Endodermal cell (in vitro differentiated cells): ENCODE measurements around the gene PALM3. TPM values are rescaled to one million over a fixed set of nuclear protein-coding genes. Genes with fewer than 3 reads are reported as not detected.

Experiments
- DNase-seq: peaks from one replicate; pipeline ENCODE4 v3.0.0-alpha.2; 2017
- H3K27ac ChIP-seq: 2 replicates; pipeline ENCODE4 v1.5.1; 2013; ENCODE audit warnings: mild to moderate bottlenecking, low read depth, low read length, moderate library complexity
- H3K27me3 ChIP-seq: 2 replicates; pipeline ENCODE4 v1.6.1; 2013; ENCODE audit warnings: mild to moderate bottlenecking, low read length, moderate library complexity; ENCODE audit not compliant: insufficient read depth, control insufficient read depth, poor library complexity, severe bottlenecking
- H3K36me3 ChIP-seq: 2 replicates; pipeline ENCODE4 v1.7.0; 2013; ENCODE audit warnings: mild to moderate bottlenecking, low read length, moderate library complexity; ENCODE audit not compliant: control insufficient read depth, insufficient read depth
- H3K4me1 ChIP-seq: one replicate; pipeline ENCODE4 v1.7.0; 2013; ENCODE audit warnings: low read length; ENCODE audit not compliant: control insufficient read depth, insufficient read depth
- H3K4me3 ChIP-seq: 2 replicates; pipeline ENCODE4 v1.5.1; 2013; ENCODE audit warnings: mild to moderate bottlenecking, low read length, moderate library complexity
- H3K9ac ChIP-seq: 2 replicates; pipeline ENCODE4 v1.6.1; 2013; ENCODE audit warnings: mild to moderate bottlenecking, low read length, moderate library complexity; ENCODE audit not compliant: poor library complexity, severe bottlenecking; ENCODE audit errors: extremely low read depth
- H3K9me3 ChIP-seq: 2 replicates; pipeline ENCODE4 v1.6.1; 2013; ENCODE audit warnings: mild to moderate bottlenecking, low read length, moderate library complexity; ENCODE audit not compliant: control insufficient read depth
- H3K27ac Mint-ChIP-seq: 2 replicates; pipeline ENCODE4 v1.8.0; 2020; ENCODE audit warnings: mixed read lengths
- H3K27me3 Mint-ChIP-seq: 2 replicates; pipeline ENCODE4 v1.8.0; 2021; ENCODE audit warnings: mild to moderate bottlenecking, mixed read lengths; ENCODE audit not compliant: insufficient read depth
- H3K36me3 Mint-ChIP-seq: 2 replicates; pipeline ENCODE4 v1.8.0; 2020; ENCODE audit warnings: low read depth, mixed read lengths
- H3K4me1 Mint-ChIP-seq: 2 replicates; pipeline ENCODE4 v1.8.0; 2020; ENCODE audit warnings: mixed read lengths
- H3K4me3 Mint-ChIP-seq: 2 replicates; pipeline ENCODE4 v1.8.0; 2020; ENCODE audit warnings: mild to moderate bottlenecking, moderate library complexity, mixed read lengths
- H3K9me3 Mint-ChIP-seq: 2 replicates; pipeline ENCODE4 v1.8.0; 2020; ENCODE audit warnings: mild to moderate bottlenecking, mixed read lengths
- WGBS, 2 experiments: methylation state at CpG; one replicate each; pipeline versions ENCODE4 v1.1.5 to v1.1.7; 2013; ENCODE audit warnings: missing lambda C conversion rate in 2 of 2, mixed read lengths in 1 of 2; ENCODE audit not compliant: insufficient coverage in 1 of 2, insufficient read length in 1 of 2; 5-methylcytosine and 5-hydroxymethylcytosine counted together
- total RNA-seq, 2 donors: library from RNA; stranded (reverse); fragmentation: NEBNext Ultra II Directional in 1 of 2; extraction: Animal tissue kit (Norgen Biotek cat#: 25700) in 1 of 2; gene quantifications; 2 replicates in 1 of 2; 3 replicates in 1 of 2; pipeline ENCODE4 v1.2.1, GENCODE V29; 2021
- TF ChIP-seq, protein P1 (sequence below): fragments of 200-600 bp; sonication (generic); conservative IDR thresholded peaks from 2 replicates; pipeline ENCODE4 v1.5.0; 2021; ENCODE audit warnings: antibody characterized with exemption, mild to moderate bottlenecking

PALM3 gene
- total RNA-seq, 2 donors from 2014 or later: 1.3 to 4.9 TPM

DNA sequence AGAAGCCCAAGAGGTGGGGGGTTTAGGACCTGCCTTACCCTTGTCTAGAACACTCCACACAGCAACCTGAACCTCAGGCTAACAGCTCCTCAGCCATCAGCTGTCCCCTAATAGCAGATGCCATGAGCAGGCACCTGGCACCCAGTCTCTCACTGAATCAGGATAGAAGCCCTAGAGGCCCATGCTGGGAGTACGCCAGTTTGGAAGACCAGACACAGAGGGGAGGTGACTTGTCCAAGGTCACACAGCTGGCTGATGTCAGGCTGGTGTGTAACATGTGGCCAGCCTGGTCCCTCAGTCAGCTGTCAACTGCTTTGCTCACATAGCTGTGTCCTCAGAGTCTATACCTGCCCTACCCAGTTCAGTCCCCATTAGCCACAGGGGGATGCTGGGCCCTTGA, 41.4 kb upstream of the PALM3 start:
- no peak for DNase-seq
- H3K4me3 Mint-ChIP-seq: no peak overlapping the region
- no peak overlapping the region for H3K27ac ChIP-seq
- no peaks in the 10 kb centered on the region for H3K9me3 ChIP-seq
- H3K36me3 ChIP-seq: peaks cover 21% of the 10 kb centered on the region
- H3K36me3 Mint-ChIP-seq: peaks cover 34% of the 10 kb centered on the region
- H3K9me3 Mint-ChIP-seq: no peaks in the 10 kb centered on the region
- H3K27me3 ChIP-seq: no peaks in the 10 kb centered on the region
- H3K4me3 ChIP-seq: no peak overlapping the region
- H3K9ac ChIP-seq: no peak overlapping the region
- H3K4me1 Mint-ChIP-seq: no peaks in the 10 kb centered on the region
- WGBS, 2 experiments: 89 to 100% methylated on average over 1 of the region's 1 CpG
- H3K27me3 Mint-ChIP-seq: no peaks in the 10 kb centered on the region
- TF ChIP-seq, protein P1, sequence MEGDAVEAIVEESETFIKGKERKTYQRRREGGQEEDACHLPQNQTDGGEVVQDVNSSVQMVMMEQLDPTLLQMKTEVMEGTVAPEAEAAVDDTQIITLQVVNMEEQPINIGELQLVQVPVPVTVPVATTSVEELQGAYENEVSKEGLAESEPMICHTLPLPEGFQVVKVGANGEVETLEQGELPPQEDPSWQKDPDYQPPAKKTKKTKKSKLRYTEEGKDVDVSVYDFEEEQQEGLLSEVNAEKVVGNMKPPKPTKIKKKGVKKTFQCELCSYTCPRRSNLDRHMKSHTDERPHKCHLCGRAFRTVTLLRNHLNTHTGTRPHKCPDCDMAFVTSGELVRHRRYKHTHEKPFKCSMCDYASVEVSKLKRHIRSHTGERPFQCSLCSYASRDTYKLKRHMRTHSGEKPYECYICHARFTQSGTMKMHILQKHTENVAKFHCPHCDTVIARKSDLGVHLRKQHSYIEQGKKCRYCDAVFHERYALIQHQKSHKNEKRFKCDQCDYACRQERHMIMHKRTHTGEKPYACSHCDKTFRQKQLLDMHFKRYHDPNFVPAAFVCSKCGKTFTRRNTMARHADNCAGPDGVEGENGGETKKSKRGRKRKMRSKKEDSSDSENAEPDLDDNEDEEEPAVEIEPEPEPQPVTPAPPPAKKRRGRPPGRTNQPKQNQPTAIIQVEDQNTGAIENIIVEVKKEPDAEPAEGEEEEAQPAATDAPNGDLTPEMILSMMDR: no peak
- H3K4me1 ChIP-seq: no peaks in the 10 kb centered on the region
- H3K27ac Mint-ChIP-seq: no peak overlapping the region

GRCh38 chr19:14102756-14103155, 40.9 kb upstream of the PALM3 start:
- no peak overlapping the region for H3K4me3 ChIP-seq
- H3K27ac ChIP-seq: no peak overlapping the region
- H3K27me3 ChIP-seq: no peaks in the 10 kb centered on the region
- DNase-seq: no peak
- H3K4me1 Mint-ChIP-seq: no peaks in the 10 kb centered on the region
- WGBS, 2 experiments: 90 to 95% methylated on average over 9 to 10 of the region's 10 CpGs
- H3K9me3 ChIP-seq: no peaks in the 10 kb centered on the region
- peaks cover 21% of the 10 kb centered on the region for H3K36me3 ChIP-seq
- H3K4me1 ChIP-seq: no peaks in the 10 kb centered on the region
- H3K36me3 Mint-ChIP-seq: peaks cover 38% of the 10 kb centered on the region
- TF ChIP-seq, protein P1: no peak
- H3K27ac Mint-ChIP-seq: no peak overlapping the region
- no peaks in the 10 kb centered on the region for H3K27me3 Mint-ChIP-seq
- H3K9me3 Mint-ChIP-seq: no peaks in the 10 kb centered on the region
- no peak overlapping the region for H3K4me3 Mint-ChIP-seq
- no peak overlapping the region for H3K9ac ChIP-seq

- DNase-seq: no peak
- 93 to 96% methylated on average over 6 to 11 of the region's 11 CpGs for WGBS, 2 experiments
- H3K27ac Mint-ChIP-seq: no peak overlapping the region
- Histone ChIP-seq H3K36me3 (peaks cover 21% of the 10 kb centered on the region), H3K4me1 (no peaks in the 10 kb centered on the region), H3K27ac (no peak overlapping the region), H3K27me3 (no peaks in the 10 kb centered on the region), H3K4me3 (no peak overlapping the region), H3K9ac (no peak overlapping the region), H3K9me3 (no peaks in the 10 kb centered on the region)
- TF ChIP-seq, protein P1: no peak
- no peak overlapping the region for H3K4me3 Mint-ChIP-seq
- peaks cover 40% of the 10 kb centered on the region for H3K36me3 Mint-ChIP-seq
- H3K27me3 Mint-ChIP-seq: no peaks in the 10 kb centered on the region
- no peaks in the 10 kb centered on the region for H3K9me3 Mint-ChIP-seq
- H3K4me1 Mint-ChIP-seq: no peaks in the 10 kb centered on the region
Observed at GRCh38 chr19:14102102-14102696, 40.3 kb upstream of the PALM3 start.
